CD14-positive monocyte (primary cell): ENCODE data around the gene VCL. TPM values are rescaled to one million over a fixed set of nuclear protein-coding genes. Genes with fewer than 3 reads are reported as not detected.
A peak's percentile ranks its signal among the peaks of the same experiment; 100 is the strongest.

Source experiments
- DNase-seq, 3 donors: peaks; one replicate each; pipeline ENCODE4 v3.0.0-alpha.2; 2011 to 2022
- H2AFZ ChIP-seq: 2 replicates; pipeline ENCODE4 v1.6.0; 2012; ENCODE audit warnings: mild to moderate bottlenecking, low read depth, low read length, inconsistent platforms; ENCODE audit not compliant: insufficient read depth, poor library complexity, severe bottlenecking
- H3K27ac ChIP-seq, 2 donors: 1 replicate in 1 of 2; 2 replicates in 1 of 2; pipeline ENCODE4 v1.5.1; 2012 to 2013; ENCODE audit warnings: low read length in 2 of 2, control low read depth in 1 of 2, inconsistent platforms in 1 of 2, low read depth in 1 of 2, mild to moderate bottlenecking in 1 of 2
- H3K27me3 ChIP-seq, 2 donors: one replicate each; pipeline versions ENCODE4 v1.6.0 to v1.6.1; 2011 to 2013; ENCODE audit warnings: low read length in 2 of 2; ENCODE audit not compliant: control insufficient read depth in 2 of 2, insufficient read depth in 2 of 2
- H3K36me3 ChIP-seq, 2 donors: replicated peaks in 1 of 2; 1 replicate in 1 of 2; 2 replicates in 1 of 2; pipeline versions ENCODE4 v1.5.1 to v1.6.1; 2012 to 2013; ENCODE audit warnings: low read length in 2 of 2, control low read depth in 1 of 2, inconsistent platforms in 1 of 2, mild to moderate bottlenecking in 1 of 2; ENCODE audit not compliant: insufficient read depth in 2 of 2, control insufficient read depth in 1 of 2
- H3K4me1 ChIP-seq, 2 donors: 1 replicate in 1 of 2; 2 replicates in 1 of 2; pipeline versions ENCODE4 v1.5.1 to v1.6.1; 2012 to 2013; ENCODE audit warnings: low read length in 2 of 2, control low read depth in 1 of 2, inconsistent platforms in 1 of 2, mild to moderate bottlenecking in 1 of 2, moderate library complexity in 1 of 2; ENCODE audit not compliant: insufficient read depth in 2 of 2, control insufficient read depth in 1 of 2
- H3K4me2 ChIP-seq: replicated peaks from 2 replicates; pipeline ENCODE3; 2012; ENCODE audit warnings: low read length, moderate library complexity, mild to moderate bottlenecking; ENCODE audit not compliant: poor library complexity, severe bottlenecking; ENCODE audit errors: extremely low read depth
- H3K4me3 ChIP-seq, 3 experiments: fragments of 200-600 bp in 1 of 3; sonication (generic) in 1 of 3; replicated peaks in 1 of 3; 1 replicate in 2 of 3; 2 replicates in 1 of 3; pipeline ENCODE4 v1.5.1; 2011 to 2013; ENCODE audit warnings: low read length in 3 of 3, mild to moderate bottlenecking in 3 of 3, control low read depth in 2 of 3, low read depth in 2 of 3, inconsistent platforms in 1 of 3, moderate library complexity in 1 of 3
- H3K79me2 ChIP-seq: 2 replicates; pipeline ENCODE4 v1.6.0; 2012; ENCODE audit warnings: mild to moderate bottlenecking, control low read depth, inconsistent platforms, low read length, moderate library complexity; ENCODE audit not compliant: insufficient read depth
- H3K9ac ChIP-seq: 2 replicates; pipeline ENCODE4 v1.6.0; 2017; ENCODE audit warnings: low read length, mild to moderate bottlenecking; ENCODE audit not compliant: insufficient read depth, poor library complexity, severe bottlenecking
- H3K9me3 ChIP-seq, 2 donors: replicated peaks in 1 of 2; 1 replicate in 1 of 2; 2 replicates in 1 of 2; pipeline versions ENCODE4 v1.5.1 to v1.6.1; 2012 to 2013; ENCODE audit warnings: low read length in 2 of 2, control low read depth in 1 of 2; ENCODE audit not compliant: control insufficient read depth in 1 of 2, insufficient read depth in 1 of 2
- H4K20me1 ChIP-seq: 2 replicates; pipeline ENCODE4 v1.6.0; 2012; ENCODE audit warnings: mild to moderate bottlenecking, low read length, control low read depth, moderate library complexity; ENCODE audit not compliant: insufficient read depth
- H3K27ac Mint-ChIP-seq, 7 donors: one replicate each; pipeline ENCODE4 v1.8.0; 2020; ENCODE audit warnings: mild to moderate bottlenecking in 7 of 7, mixed read lengths in 7 of 7, moderate library complexity in 6 of 7, inconsistent platforms in 2 of 7
- H3K27me3 Mint-ChIP-seq, 3 donors: one replicate each; pipeline ENCODE4 v1.8.0; 2021 to 2022; ENCODE audit warnings: low read depth in 3 of 3, mild to moderate bottlenecking in 3 of 3, mixed read lengths in 3 of 3, moderate library complexity in 3 of 3, inconsistent platforms in 1 of 3
- H3K36me3 Mint-ChIP-seq, 2 donors: one replicate each; pipeline ENCODE4 v1.8.0; 2020; ENCODE audit warnings: mixed read lengths in 2 of 2, inconsistent platforms in 1 of 2, mild to moderate bottlenecking in 1 of 2
- H3K4me1 Mint-ChIP-seq: one replicate; pipeline ENCODE4 v1.8.0; 2020; ENCODE audit warnings: mild to moderate bottlenecking, mixed read lengths
- H3K4me3 Mint-ChIP-seq, 2 donors: one replicate each; pipeline ENCODE4 v1.8.0; 2020; ENCODE audit warnings: mild to moderate bottlenecking in 2 of 2, mixed read lengths in 2 of 2, moderate library complexity in 1 of 2
- H3K9me3 Mint-ChIP-seq, 7 donors: one replicate each; pipeline ENCODE4 v1.8.0; 2020 to 2022; ENCODE audit warnings: mixed read lengths in 7 of 7, mild to moderate bottlenecking in 6 of 7, moderate library complexity in 6 of 7, inconsistent platforms in 2 of 7
- CTCF ChIP-seq: fragments of 200-600 bp; IDR thresholded peaks from one replicate; pipeline ENCODE4 v1.8.0; 2022; ENCODE audit warnings: antibody characterized with exemption, mild to moderate bottlenecking
- WGBS: methylation state at CpG from one replicate; pipeline ENCODE4 v1.1.5; 2013; ENCODE audit warnings: missing lambda C conversion rate; ENCODE audit not compliant: insufficient coverage; 5-methylcytosine and 5-hydroxymethylcytosine counted together
- intact Hi-C, 2 donors: fragments of 100-400 bp; cut with micrococcal nuclease; formaldehyde crosslinking; loops; one replicate each; pipeline versions ENCODE4 v1.15.0 to v1.15.1; 2023
- polyA plus RNA-seq, 3 donors: library from polyadenylated mRNA; depleted of rRNA in 1 of 3; unstranded in 2 of 3; stranded (reverse) in 1 of 3; fragments of 300-500 nt in 2 of 3; fragments of >200 nt in 1 of 3; fragmentation: Illumina TruSeq in 2 of 3; gene quantifications; 1 replicate in 2 of 3; 2 replicates in 1 of 3; pipeline ENCODE4 v1.2.3, GENCODE V29; 2012 to 2021

VCL gene
- polyA plus RNA-seq, 3 donors = 39.1 to 68.4 (median 52.8) TPM

- no peak overlapping the region for H3K27ac ChIP-seq
- WGBS = 100% methylated on average over 2 of the region's 6 CpGs
- no peak for TF ChIP-seq CTCF
These were observed 167.0 kb downstream of the VCL start for GRCh38 chr10:74164716-74165529.

GRCh38 chr10:74165530-74165901, 167.6 kb downstream of the VCL start:
- H3K9ac ChIP-seq = no peak overlapping the region
- peaks cover 64 to 67% of the 10 kb centered on the region in 2 donors for H3K4me1 ChIP-seq
- peak overlapping the region in 6 of 7 donors; percentile 84 to 95 (median 93) for H3K27ac Mint-ChIP-seq
- H3K4me3 Mint-ChIP-seq = no peak overlapping the region
- no peaks in the 10 kb centered on the region for H3K27me3 Mint-ChIP-seq
- peaks cover 16% of the 10 kb centered on the region for H3K79me2 ChIP-seq
- H3K36me3 ChIP-seq = no peaks in the 10 kb centered on the region
- peak in 2 of 3 donors; percentile 32 to 59 for DNase-seq
- no peaks in the 10 kb centered on the region for H3K27me3 ChIP-seq
- peaks cover 57% of the 10 kb centered on the region for H3K4me1 Mint-ChIP-seq
- H3K36me3 Mint-ChIP-seq = peaks cover 0 to 3% of the 10 kb centered on the region in 2 donors
- WGBS = no CpG with 5 or more reads among the region's 2 CpGs
- intact Hi-C loops = no loop called here
- H4K20me1 ChIP-seq = no peaks in the 10 kb centered on the region
- H3K9me3 Mint-ChIP-seq = no peaks in the 10 kb centered on the region
- peak overlapping the region; percentile 78 to 93 for H3K27ac ChIP-seq
- H3K9me3 ChIP-seq = no peaks in the 10 kb centered on the region
- H2AFZ ChIP-seq = no peak overlapping the region
- peak overlapping the region in 1 of 3 experiments; percentile 33 for H3K4me3 ChIP-seq
- no peak for TF ChIP-seq CTCF
- H3K4me2 ChIP-seq = no peak overlapping the region

More at GRCh38 chr10:74164716-74165529, 167.0 kb downstream of the VCL start:
- peaks cover 57% of the 10 kb centered on the region for H3K4me1 Mint-ChIP-seq
- peaks cover 58 to 62% of the 10 kb centered on the region in 2 donors for H3K4me1 ChIP-seq
- no peak for DNase-seq
- H3K36me3 Mint-ChIP-seq = peaks cover 0 to 3% of the 10 kb centered on the region in 2 donors
- no peak overlapping the region for H3K4me3 ChIP-seq
- peak overlapping the region in 5 of 7 donors; percentile 10 to 51 (median 30) for H3K27ac Mint-ChIP-seq
- no peaks in the 10 kb centered on the region for H3K9me3 ChIP-seq
- no peaks in the 10 kb centered on the region for H3K27me3 Mint-ChIP-seq
- peaks cover 16% of the 10 kb centered on the region for H3K79me2 ChIP-seq
- H3K27me3 ChIP-seq = no peaks in the 10 kb centered on the region
- H3K4me2 ChIP-seq = no peak overlapping the region
- H4K20me1 ChIP-seq = no peaks in the 10 kb centered on the region
- H2AFZ ChIP-seq = no peak overlapping the region
- H3K4me3 Mint-ChIP-seq = no peak overlapping the region
- intact Hi-C loops = no loop called here
- H3K9ac ChIP-seq = no peak overlapping the region
- H3K36me3 ChIP-seq = no peaks in the 10 kb centered on the region
- no peaks in the 10 kb centered on the region for H3K9me3 Mint-ChIP-seq
